Osteocyte (in vitro differentiated cells): ENCODE results near the gene ANKRD2. TPM values are rescaled to one million over a fixed set of nuclear protein-coding genes. Genes with fewer than 3 reads are reported as not detected.
"Not testable (repeated sequence)": the region's sequence is repeated elsewhere in the genome, so short reads cannot be mapped to it uniquely, and the experiment has no call there.

Experiments
- DNase-seq: peaks from one replicate; pipeline ENCODE4 v3.0.0; 2021; ENCODE audit warnings: mixed read lengths; ENCODE audit not compliant: unreplicated experiment; ENCODE audit errors: extremely low spot score
- H3K27ac Mint-ChIP-seq: one replicate; pipeline ENCODE4 v1.8.0; 2021; ENCODE audit warnings: mild to moderate bottlenecking, mixed read lengths; ENCODE audit not compliant: unreplicated experiment
- H3K27me3 Mint-ChIP-seq: one replicate; pipeline ENCODE4 v1.8.0; 2021; ENCODE audit warnings: mixed read lengths; ENCODE audit not compliant: unreplicated experiment
- H3K36me3 Mint-ChIP-seq: one replicate; pipeline ENCODE4 v1.8.0; 2021; ENCODE audit warnings: mixed read lengths; ENCODE audit not compliant: unreplicated experiment
- H3K4me1 Mint-ChIP-seq: one replicate; pipeline ENCODE4 v1.8.0; 2021; ENCODE audit warnings: mixed read lengths; ENCODE audit not compliant: unreplicated experiment
- H3K4me3 Mint-ChIP-seq: one replicate; pipeline ENCODE4 v1.8.0; 2021; ENCODE audit warnings: mild to moderate bottlenecking, moderate library complexity, mixed read lengths; ENCODE audit not compliant: unreplicated experiment
- H3K9me3 Mint-ChIP-seq: one replicate; pipeline ENCODE4 v1.8.0; 2021; ENCODE audit warnings: mixed read lengths; ENCODE audit not compliant: unreplicated experiment
- CTCF ChIP-seq: fragments of 200-600 bp; sonication (generic); IDR thresholded peaks from 2 replicates; pipeline ENCODE4 v1.5.0; 2021; ENCODE audit warnings: antibody characterized with exemption, mild to moderate bottlenecking, moderate library complexity
- long read RNA-seq: library from polyadenylated mRNA; unstranded; transcript quantifications from one replicate; pipeline ENCODE4 v2.0.0, GENCODE V29; 2021
- total RNA-seq: library from RNA; stranded (reverse); gene quantifications from 2 replicates; pipeline ENCODE4 v1.2.1, GENCODE V29; 2021

ANKRD2 gene
- total RNA-seq = not detected in 2 replicates
- long read RNA-seq = 0 reads

DNA sequence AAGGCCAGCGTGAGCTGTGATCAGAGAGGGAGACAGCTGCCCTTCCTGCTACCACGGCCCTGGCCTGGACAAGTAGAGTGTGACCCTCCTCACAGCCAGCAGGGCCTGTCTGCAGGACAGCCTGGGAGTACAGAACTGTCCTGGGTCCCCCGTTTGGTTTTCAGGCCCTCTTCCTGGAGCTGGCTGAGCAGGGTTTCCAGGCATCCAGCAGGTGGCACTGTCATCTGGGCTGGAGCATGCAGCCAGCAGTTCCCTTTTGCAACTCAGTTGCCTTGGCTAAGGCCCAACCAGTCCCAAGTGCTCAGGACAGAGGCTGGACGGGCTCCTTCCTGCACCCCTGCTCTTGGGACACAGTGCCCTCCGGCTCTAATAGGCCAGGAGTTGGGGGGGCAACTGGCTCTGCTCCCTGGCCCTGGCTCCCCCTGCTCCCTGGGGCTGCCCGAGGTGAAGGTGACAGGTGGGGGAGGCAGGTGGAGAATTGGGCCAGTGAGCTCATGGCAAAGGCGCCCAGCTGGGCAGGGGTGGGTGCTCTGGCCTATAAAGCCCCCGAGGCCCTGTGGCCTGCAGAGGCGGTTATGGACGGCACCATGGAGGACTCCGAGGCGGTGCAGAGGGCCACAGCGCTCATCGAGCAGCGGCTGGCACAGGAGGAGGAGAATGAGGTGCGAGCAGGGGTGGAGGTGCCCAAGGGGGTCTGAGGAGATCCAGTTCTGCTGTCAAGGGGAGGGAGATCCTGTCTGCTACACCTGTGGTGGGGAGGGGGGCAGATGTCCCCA, at the start of gene ANKRD2:
Gene ANKRD2 (plus strand): TSS at position 566 of the 776 bp plus-strand sequence. CDS start 10 bp downstream, at position 576.
- peak; percentile 89 for DNase-seq
- H3K9me3 Mint-ChIP-seq = no peaks in the 10 kb centered on the region
- H3K4me3 Mint-ChIP-seq = no peak within 1 kb of the TSS
- H3K4me1 Mint-ChIP-seq = peaks cover 54% of the 10 kb centered on the region
- TF ChIP-seq CTCF = peak; percentile 90
- no peaks in the 10 kb centered on the region for H3K27me3 Mint-ChIP-seq
- H3K27ac Mint-ChIP-seq = peak within 1 kb of the TSS; percentile 81
- peaks cover 4% of the 10 kb centered on the region for H3K36me3 Mint-ChIP-seq

DNA sequence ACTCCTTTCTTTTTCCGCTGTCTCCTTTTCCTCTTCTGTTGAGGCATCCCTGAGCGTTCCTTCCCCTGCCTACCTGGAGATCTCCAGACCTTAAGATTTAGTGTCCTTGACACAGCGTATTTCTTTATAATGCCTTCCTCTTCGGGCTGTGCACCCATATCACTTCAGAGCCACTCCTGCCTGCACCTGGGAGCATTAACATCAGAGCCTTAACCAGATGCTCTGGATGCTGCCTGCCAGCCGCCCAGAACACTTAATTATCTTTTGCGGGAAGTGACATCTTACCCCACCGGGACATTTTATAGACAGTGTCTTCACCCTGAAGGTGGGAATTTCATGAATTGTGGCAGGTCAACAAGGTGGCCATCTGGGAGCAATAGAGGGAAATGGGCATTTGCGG, 49.6 kb upstream of the ANKRD2 start:
- no peak for TF ChIP-seq CTCF
- Mint-ChIP-seq H3K36me3 (no peaks in the 10 kb centered on the region), H3K9me3 (no peaks in the 10 kb centered on the region), H3K27me3 (no peaks in the 10 kb centered on the region), H3K4me1 (peaks cover 19% of the 10 kb centered on the region), H3K4me3 (no peak overlapping the region), H3K27ac (no peak overlapping the region)
- DNase-seq = no peak

DNA sequence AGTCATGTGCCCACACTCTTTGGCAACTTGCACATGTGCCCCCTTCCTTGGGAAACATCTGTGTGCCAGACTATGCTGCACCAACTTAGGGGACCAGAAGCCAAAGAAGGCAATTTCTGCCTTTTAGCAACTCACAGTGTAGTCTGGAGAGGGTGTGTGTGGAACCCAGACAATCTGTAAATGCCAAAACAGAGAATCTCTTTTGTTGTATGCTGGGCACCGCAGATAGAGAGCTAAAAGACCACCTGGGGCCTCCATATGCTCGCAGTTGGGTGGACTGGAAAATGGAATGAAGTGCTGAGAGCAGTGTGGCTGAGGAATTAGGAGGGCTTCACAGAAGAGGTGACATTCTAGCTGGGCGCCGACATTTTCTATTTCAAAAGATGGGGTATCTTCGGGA, 47.5 kb upstream of the ANKRD2 start:
- H3K4me3 Mint-ChIP-seq = no peak overlapping the region
- DNase-seq = no peak
- no peak for TF ChIP-seq CTCF
- H3K4me1 Mint-ChIP-seq = peaks cover 2% of the 10 kb centered on the region
- no peaks in the 10 kb centered on the region for H3K9me3 Mint-ChIP-seq
- H3K27ac Mint-ChIP-seq = no peak overlapping the region
- H3K27me3 Mint-ChIP-seq = no peaks in the 10 kb centered on the region
- H3K36me3 Mint-ChIP-seq = no peaks in the 10 kb centered on the region

- Mint-ChIP-seq H3K27me3 (no peaks in the 10 kb centered on the region), H3K27ac (no peak overlapping the region), H3K36me3 (no peaks in the 10 kb centered on the region), H3K4me1 (peaks cover 2% of the 10 kb centered on the region), H3K4me3 (no peak overlapping the region), H3K9me3 (no peaks in the 10 kb centered on the region)
- no peak for DNase-seq
- TF ChIP-seq CTCF = no peak
Observed at GRCh38 chr10:97525683-97526110, 46.9 kb upstream of the ANKRD2 start.

DNA sequence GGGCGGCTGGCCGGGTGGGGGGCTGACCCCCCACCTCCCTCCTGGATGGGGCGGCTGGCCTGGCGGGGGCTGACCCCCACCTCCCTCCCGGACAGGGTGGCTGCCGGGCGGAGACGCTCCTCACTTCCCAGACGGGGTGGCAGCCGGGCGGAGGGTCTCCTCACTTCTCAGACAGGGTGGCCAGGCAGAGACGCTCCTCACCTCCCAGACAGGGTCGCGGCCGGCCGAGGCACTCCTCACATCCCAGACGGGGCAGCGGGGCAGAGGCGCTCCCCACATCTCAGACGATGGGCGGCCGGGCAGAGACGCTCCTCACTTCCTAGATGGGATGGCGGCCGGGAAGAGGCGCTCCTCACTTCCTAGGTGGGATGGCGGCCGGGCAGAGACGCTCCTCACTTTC, 43.7 kb upstream of the ANKRD2 start:
- H3K9me3 Mint-ChIP-seq, H3K36me3 Mint-ChIP-seq, H3K27me3 Mint-ChIP-seq, H3K27ac Mint-ChIP-seq, H3K4me3 Mint-ChIP-seq, DNase-seq: not testable (repeated sequence)
- H3K4me1 Mint-ChIP-seq = peaks cover 23% of the 10 kb centered on the region
